Measurements from ENCODE around the gene AGPS. TPM values are rescaled to one million over a fixed set of nuclear protein-coding genes. Genes with fewer than 3 reads are reported as not detected.
A peak's percentile ranks its signal among the peaks of the same experiment; 100 is the strongest.

The AGPS gene
- polyA plus RNA-seq, 10 donors: 22.2 to 32.0 (median 26.6) TPM

DNA sequence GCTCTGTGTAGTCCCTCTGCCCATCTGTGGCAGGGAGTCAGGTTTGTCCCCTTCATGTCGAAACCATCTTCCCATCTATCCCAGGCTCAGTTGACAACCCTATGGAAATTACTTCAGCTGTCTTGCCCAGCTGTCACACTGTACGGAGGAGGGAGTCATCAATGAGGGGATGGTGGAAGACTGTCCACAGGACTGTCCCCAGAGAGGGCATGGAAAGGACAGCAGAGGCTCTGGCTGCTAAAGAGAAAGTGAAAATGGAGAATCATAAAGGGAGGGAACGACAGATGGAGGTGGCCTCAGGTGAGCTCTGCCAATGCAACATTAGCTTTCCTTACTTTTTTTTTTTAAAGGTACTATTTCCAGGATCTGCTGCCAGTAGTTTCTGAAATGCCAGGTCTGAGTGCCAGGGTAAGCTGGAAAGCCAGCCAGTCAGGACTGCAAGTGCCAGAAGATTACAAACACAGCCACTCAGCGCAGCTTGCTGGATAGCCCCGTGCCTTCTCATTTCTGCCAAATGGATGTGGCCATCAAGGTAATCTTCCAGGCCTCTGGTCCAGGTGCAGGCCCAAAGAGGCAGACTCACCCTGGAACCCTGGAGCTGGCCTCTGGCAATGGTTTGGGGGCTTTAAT, 192.8 kb downstream of the AGPS start:
- peak in 2 of 3 donors; percentile 56 to 57 for DNase-seq

DNA sequence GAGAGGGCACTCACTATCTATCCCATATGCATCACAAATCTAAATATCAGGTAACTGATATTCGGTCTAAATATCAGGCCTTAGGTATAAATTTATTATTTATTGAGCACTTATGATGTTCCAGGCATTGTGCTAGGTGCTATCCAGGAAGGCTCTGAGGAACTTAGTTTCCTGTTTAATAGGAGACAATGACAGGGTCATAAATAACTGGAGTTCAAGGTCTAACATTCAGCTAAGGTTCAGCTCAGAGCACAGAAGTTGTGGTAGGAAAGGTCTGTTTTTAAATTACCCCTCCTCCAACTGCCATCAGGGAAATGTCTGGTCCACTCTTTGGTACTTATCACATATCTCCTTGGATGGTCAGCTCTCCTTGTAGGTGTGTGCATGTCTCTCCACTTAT, 193.6 kb downstream of the AGPS start:
- no peak for DNase-seq

GRCh38 chr2:177587371-177587770, 194.8 kb downstream of the AGPS start:
- DNase-seq: peak; percentile 43 to 80 (median 48)

DNA sequence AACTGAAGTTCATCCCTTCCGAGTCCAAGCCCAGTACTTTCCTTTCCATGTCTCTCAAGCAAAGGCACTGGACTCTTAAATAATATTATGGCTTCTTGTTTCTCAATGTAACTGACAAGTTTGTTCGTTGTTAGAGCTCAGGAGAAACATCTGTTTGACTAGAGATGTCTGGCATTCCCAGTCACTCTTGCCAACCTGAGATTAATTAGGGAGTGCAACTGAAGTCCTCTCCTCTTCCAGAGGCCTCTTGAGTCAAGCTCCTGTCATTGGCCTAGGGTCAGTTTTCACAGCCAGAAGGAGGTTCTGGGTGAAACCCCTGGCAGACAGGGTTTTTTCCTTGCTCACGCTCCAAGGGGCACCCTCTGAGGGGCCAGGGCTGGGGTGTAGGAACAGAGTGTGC, 196.1 kb downstream of the AGPS start:
- DNase-seq: no peak

DNA sequence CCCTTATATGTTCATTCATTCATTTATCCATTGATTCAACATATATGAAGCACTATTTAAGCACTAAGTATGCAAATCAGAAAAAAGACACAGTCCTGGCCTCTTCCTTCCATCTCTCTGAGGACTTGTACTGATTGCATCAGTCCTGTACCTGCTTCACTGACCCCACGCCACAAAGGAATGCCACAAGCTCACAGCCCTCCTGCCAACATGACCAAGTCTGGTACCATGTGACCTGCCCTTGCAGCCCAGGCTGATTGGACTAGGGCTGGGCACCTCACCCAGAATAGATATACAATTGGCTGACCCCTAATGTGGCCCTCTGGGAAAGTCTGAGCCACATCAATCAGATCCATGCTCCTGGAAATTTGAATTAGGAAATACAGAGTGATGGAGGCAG, 196.6 kb downstream of the AGPS start:
- no peak for DNase-seq

DNA sequence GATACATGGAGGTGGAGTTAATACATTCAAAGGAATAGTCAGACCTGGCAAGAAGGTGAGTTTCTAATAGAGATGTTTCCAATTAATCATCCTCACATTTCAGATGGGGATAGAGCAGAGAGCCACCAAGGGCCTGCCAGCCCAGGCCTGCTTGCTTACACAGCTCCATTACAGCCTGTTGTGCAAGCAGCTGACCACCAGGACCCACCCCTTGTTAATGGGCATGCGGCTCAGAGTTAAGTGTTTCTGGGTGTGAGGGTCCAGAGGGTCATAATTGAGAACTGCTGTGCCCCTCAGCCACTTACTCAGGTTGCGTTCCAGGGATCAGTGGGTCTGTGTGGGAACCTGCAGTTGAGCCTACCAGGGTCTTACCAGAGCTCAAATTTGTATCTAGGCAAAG, 199.8 kb downstream of the AGPS start:
- no peak for DNase-seq

- no peak for DNase-seq
These were observed 200.4 kb downstream of the AGPS start for GRCh38 chr2:177592945-177593344.

DNA sequence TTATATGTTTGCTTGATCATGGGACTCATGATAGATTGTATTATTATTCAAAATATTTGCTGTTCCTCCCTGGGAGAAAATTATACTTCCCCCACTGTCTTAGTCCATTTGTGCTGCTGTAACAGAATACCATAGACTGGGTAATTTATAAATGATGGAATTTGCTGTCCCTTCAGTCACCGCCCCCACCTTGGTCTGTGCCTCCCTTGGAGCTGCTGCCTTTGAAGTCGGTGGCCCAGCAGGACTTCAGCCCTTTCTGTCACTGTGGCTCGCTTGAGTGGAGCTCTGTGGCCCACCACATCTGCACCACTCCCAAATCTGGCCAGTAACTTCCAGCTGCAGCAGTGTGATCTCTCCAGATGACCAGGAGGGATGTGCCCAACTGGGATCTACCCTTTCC, 200.8 kb downstream of the AGPS start:
- no peak for DNase-seq

Other genes starting within 250 kb of the AGPS start
- gene HNRNPA3, start 180.0 kb upstream of the AGPS start, polyA plus RNA-seq (ENCODE audit: insufficient read length in 10 of 10): 100 to 1,000 TPM; 294 to 441 (median 325) TPM
- 10 to 100 TPM; 49.5 to 73.1 (median 61.7) TPM for gene NFE2L2, start 128.0 kb upstream of the AGPS start, polyA plus RNA-seq (ENCODE audit: insufficient read length in 10 of 10)